Measurements from ENCODE around the gene BACE2. TPM values are rescaled to one million over a fixed set of nuclear protein-coding genes. Genes with fewer than 3 reads are reported as not detected.

The BACE2 gene
- polyA plus RNA-seq (2011; rRNA removed) (61.4 and 66.8 TPM in 2 replicates), polyA minus RNA-seq (2011; rRNA and poly(A)+ RNA removed) (38.5 and 40.7 TPM in 2 replicates)

- Histone ChIP-seq H3K27ac (ENCODE audit: low read depth, low read length) (peak within 1 kb of the TSS; percentile 57), H3K9me3 (ENCODE audit: control insufficient read depth, insufficient read depth, low read length) (no peaks in the 10 kb centered on the region; the same call in 1 of the 2 replicates), H3K4me3 (ENCODE audit: low read depth, low read length) (peak within 1 kb of the TSS; percentile 72), H3K27me3 (ENCODE audit: control insufficient read depth, insufficient read depth, low read length) (peaks cover 4% of the 10 kb centered on the region)
- TF ChIP-seq, protein P1, sequence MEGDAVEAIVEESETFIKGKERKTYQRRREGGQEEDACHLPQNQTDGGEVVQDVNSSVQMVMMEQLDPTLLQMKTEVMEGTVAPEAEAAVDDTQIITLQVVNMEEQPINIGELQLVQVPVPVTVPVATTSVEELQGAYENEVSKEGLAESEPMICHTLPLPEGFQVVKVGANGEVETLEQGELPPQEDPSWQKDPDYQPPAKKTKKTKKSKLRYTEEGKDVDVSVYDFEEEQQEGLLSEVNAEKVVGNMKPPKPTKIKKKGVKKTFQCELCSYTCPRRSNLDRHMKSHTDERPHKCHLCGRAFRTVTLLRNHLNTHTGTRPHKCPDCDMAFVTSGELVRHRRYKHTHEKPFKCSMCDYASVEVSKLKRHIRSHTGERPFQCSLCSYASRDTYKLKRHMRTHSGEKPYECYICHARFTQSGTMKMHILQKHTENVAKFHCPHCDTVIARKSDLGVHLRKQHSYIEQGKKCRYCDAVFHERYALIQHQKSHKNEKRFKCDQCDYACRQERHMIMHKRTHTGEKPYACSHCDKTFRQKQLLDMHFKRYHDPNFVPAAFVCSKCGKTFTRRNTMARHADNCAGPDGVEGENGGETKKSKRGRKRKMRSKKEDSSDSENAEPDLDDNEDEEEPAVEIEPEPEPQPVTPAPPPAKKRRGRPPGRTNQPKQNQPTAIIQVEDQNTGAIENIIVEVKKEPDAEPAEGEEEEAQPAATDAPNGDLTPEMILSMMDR (IDR thresholded peaks at IDR 0.05; ENCODE audit: low read depth, low read length), result peak; percentile 42
- POLR2A ChIA-PET, result interaction anchor here (1.4 kb wide), 1 partner anchor 112 kb away, joined by 3 read pairs; no protein-coding TSS in a partner anchor
- CTCF ChIA-PET, result interaction anchor here (0.6 to 2.1 kb wide), 7 partner anchors 9 to 453 kb away, joined by 3 to 7 read pairs (median 3); no protein-coding TSS in a partner anchor
- peak; percentile 21 for DNase-seq (ENCODE audit: low read depth, low spot score)
Measured at GRCh38 chr21:41167348-41168342, at the start of gene BACE2. TSS of gene BACE2 (plus strand) at chr21:41168160. CDS start at chr21:41168264, 104 bp downstream.

- CTCF ChIA-PET, result interaction anchor here (1.1 to 2.7 kb wide), 2 partner anchors 14 to 48 kb away, joined by 3 to 9 read pairs; partner anchors contain the start of gene BACE2
- no peaks in the 10 kb centered on the region; the same call in 1 of the 2 replicates for H3K9me3 ChIP-seq (ENCODE audit: control insufficient read depth, insufficient read depth, low read length)
- peaks cover under 1% of the 10 kb centered on the region for H3K27me3 ChIP-seq (ENCODE audit: control insufficient read depth, insufficient read depth, low read length)
- POLR2A ChIA-PET, result no interaction called here
- no peak overlapping the region for H3K4me3 ChIP-seq (ENCODE audit: low read depth, low read length)
- no peak for DNase-seq (ENCODE audit: low read depth, low spot score)
- TF ChIP-seq, protein P1 (IDR thresholded peaks at IDR 0.05; ENCODE audit: low read depth, low read length), result no peak
- no peak overlapping the region for H3K27ac ChIP-seq (ENCODE audit: low read depth, low read length)
Measured at GRCh38 chr21:41119901-41120300, 48.1 kb upstream of the BACE2 start.

GRCh38 chr21:41120997-41121396 lies 47.0 kb upstream of the BACE2 start:
- TF ChIP-seq, protein P1 (IDR thresholded peaks at IDR 0.05; ENCODE audit: low read depth, low read length), result no peak
- Histone ChIP-seq H3K27ac (ENCODE audit: low read depth, low read length) (no peak overlapping the region), H3K27me3 (ENCODE audit: control insufficient read depth, insufficient read depth, low read length) (peaks cover 2% of the 10 kb centered on the region), H3K9me3 (ENCODE audit: control insufficient read depth, insufficient read depth, low read length) (no peaks in the 10 kb centered on the region; the same call in 1 of the 2 replicates), H3K4me3 (ENCODE audit: low read depth, low read length) (no peak overlapping the region)
- CTCF ChIA-PET, result interaction anchor here (0.7 to 2.7 kb wide), 3 partner anchors 9 to 635 kb away, joined by 3 to 9 read pairs (median 7); no protein-coding TSS in a partner anchor
- POLR2A ChIA-PET, result no interaction called here
- no peak for DNase-seq (ENCODE audit: low read depth, low spot score)

DNA sequence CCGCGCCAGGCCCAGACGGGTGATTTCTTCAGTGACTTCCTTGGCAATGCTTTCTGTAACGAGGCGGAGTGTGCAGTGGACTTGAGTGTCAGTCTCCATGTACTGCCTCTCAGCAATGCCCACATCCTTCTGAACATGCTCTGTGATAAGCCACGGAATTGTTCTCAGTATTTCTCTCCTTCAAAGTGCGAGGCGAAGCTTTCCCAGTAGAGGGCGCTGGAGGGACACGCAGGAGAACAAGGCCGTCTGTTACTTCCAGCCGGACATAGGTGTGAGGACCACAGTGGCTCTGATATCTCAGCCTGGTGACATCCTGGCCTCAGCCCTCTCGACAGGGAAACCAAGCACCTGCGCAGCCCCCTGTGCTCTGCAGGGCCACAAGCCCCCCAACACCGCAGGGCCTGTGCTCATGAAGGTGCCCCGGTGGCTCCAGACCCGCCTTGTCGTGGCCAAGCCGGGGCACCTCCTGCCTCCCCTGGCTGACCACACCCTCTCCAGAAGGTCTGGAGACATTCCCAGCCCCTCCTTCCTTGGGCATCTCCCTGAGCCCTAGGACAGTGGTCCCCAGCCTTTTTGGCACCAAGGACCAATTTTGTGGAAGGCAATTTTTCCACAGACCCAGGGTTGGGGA lies 46.1 kb upstream of the BACE2 start:
- H3K27me3 ChIP-seq (ENCODE audit: control insufficient read depth, insufficient read depth, low read length), result peaks cover 2% of the 10 kb centered on the region
- ChIA-PET CTCF (interaction anchor here (1.2 to 2.7 kb wide), 4 partner anchors 10 to 695 kb away, joined by 3 to 9 read pairs (median 6); no protein-coding TSS in a partner anchor), POLR2A (no interaction called here)
- DNase-seq (ENCODE audit: low read depth, low spot score), result peak; percentile 16
- TF ChIP-seq, protein P1 (IDR thresholded peaks at IDR 0.05; ENCODE audit: low read depth, low read length), result peak; percentile 89
- no peaks in the 10 kb centered on the region; the same call in 1 of the 2 replicates for H3K9me3 ChIP-seq (ENCODE audit: control insufficient read depth, insufficient read depth, low read length)
- no peak overlapping the region for H3K27ac ChIP-seq (ENCODE audit: low read depth, low read length)
- no peak overlapping the region for H3K4me3 ChIP-seq (ENCODE audit: low read depth, low read length)
